Glutamatergic neuron (in vitro differentiated cells): ENCODE results near the gene ST6GALNAC3. TPM values are rescaled to one million over a fixed set of nuclear protein-coding genes. Genes with fewer than 3 reads are reported as not detected.

Source experiments
- DNase-seq: peaks from one replicate; pipeline ENCODE4 v3.0.0; 2022
- H3K27ac Mint-ChIP-seq: one replicate; pipeline ENCODE4 v1.8.0; 2020; ENCODE audit warnings: mild to moderate bottlenecking, mixed read lengths, inconsistent platforms; ENCODE audit not compliant: unreplicated experiment
- H3K27me3 Mint-ChIP-seq: one replicate; pipeline ENCODE4 v1.8.0; 2020; ENCODE audit warnings: mild to moderate bottlenecking, moderate library complexity, mixed read lengths, inconsistent platforms; ENCODE audit not compliant: unreplicated experiment
- H3K36me3 Mint-ChIP-seq: one replicate; pipeline ENCODE4 v1.8.0; 2020; ENCODE audit warnings: mild to moderate bottlenecking, mixed read lengths, inconsistent platforms; ENCODE audit not compliant: unreplicated experiment
- H3K4me1 Mint-ChIP-seq: one replicate; pipeline ENCODE4 v1.8.0; 2020; ENCODE audit warnings: mild to moderate bottlenecking, low read depth, mixed read lengths, inconsistent platforms; ENCODE audit not compliant: unreplicated experiment
- H3K4me3 Mint-ChIP-seq: one replicate; pipeline ENCODE4 v1.8.0; 2020; ENCODE audit warnings: mild to moderate bottlenecking, mixed read lengths, inconsistent platforms; ENCODE audit not compliant: unreplicated experiment
- H3K9me3 Mint-ChIP-seq: one replicate; pipeline ENCODE4 v1.8.0; 2020; ENCODE audit warnings: mild to moderate bottlenecking, moderate library complexity, mixed read lengths, inconsistent platforms; ENCODE audit not compliant: unreplicated experiment
- CTCF ChIP-seq: fragments of 200-600 bp; sonication (generic); IDR thresholded peaks from one replicate; pipeline ENCODE4 v1.5.0; 2021; ENCODE audit not compliant: partially characterized antibody, unreplicated experiment
- total RNA-seq: library from RNA; stranded (reverse); fragmentation: NEBNext Ultra II Directional; extraction: Animal tissue kit (Norgen Biotek cat#: 25700); gene quantifications from one replicate; pipeline ENCODE4 v1.2.1, GENCODE V29; 2021; ENCODE audit not compliant: unreplicated experiment

ST6GALNAC3 gene
- total RNA-seq, 1 donor from 2014 or later: 6.5 TPM

- peaks cover 21% of the 10 kb centered on the region for H3K4me1 Mint-ChIP-seq
- no peak overlapping the region for H3K27ac Mint-ChIP-seq
- H3K9me3 Mint-ChIP-seq: peaks cover 5% of the 10 kb centered on the region
- no peak for TF ChIP-seq CTCF
- no peak for DNase-seq
- H3K36me3 Mint-ChIP-seq: peaks cover 11% of the 10 kb centered on the region
- no peaks in the 10 kb centered on the region for H3K27me3 Mint-ChIP-seq
- no peak overlapping the region for H3K4me3 Mint-ChIP-seq
These were observed 89.6 kb downstream of the ST6GALNAC3 start for GRCh38 chr1:76164165-76164564.

GRCh38 chr1:76170084-76170483, 95.5 kb downstream of the ST6GALNAC3 start:
- peaks cover 2% of the 10 kb centered on the region for H3K9me3 Mint-ChIP-seq
- H3K36me3 Mint-ChIP-seq: peaks cover 12% of the 10 kb centered on the region
- TF ChIP-seq CTCF: no peak
- H3K4me3 Mint-ChIP-seq: no peak overlapping the region
- DNase-seq: no peak
- no peaks in the 10 kb centered on the region for H3K4me1 Mint-ChIP-seq
- H3K27me3 Mint-ChIP-seq: no peaks in the 10 kb centered on the region
- H3K27ac Mint-ChIP-seq: no peak overlapping the region

GRCh38 chr1:76170513-76170912, 96.0 kb downstream of the ST6GALNAC3 start:
- no peaks in the 10 kb centered on the region for H3K27me3 Mint-ChIP-seq
- peaks cover 12% of the 10 kb centered on the region for H3K36me3 Mint-ChIP-seq

GRCh38 chr1:76176000-76176399, 101.5 kb downstream of the ST6GALNAC3 start:
- no peak for DNase-seq
- Mint-ChIP-seq H3K4me3 (no peak overlapping the region), H3K27me3 (no peaks in the 10 kb centered on the region), H3K27ac (no peak overlapping the region), H3K36me3 (no peaks in the 10 kb centered on the region), H3K4me1 (no peaks in the 10 kb centered on the region), H3K9me3 (no peaks in the 10 kb centered on the region)
- TF ChIP-seq CTCF: no peak

More at GRCh38 chr1:76170513-76170912, 96.0 kb downstream of the ST6GALNAC3 start:
- Mint-ChIP-seq H3K27ac (no peak overlapping the region), H3K4me3 (no peak overlapping the region), H3K9me3 (peaks cover 2% of the 10 kb centered on the region), H3K4me1 (no peaks in the 10 kb centered on the region)
- TF ChIP-seq CTCF: no peak
- DNase-seq: no peak

- TF ChIP-seq CTCF: no peak
- no peak overlapping the region for H3K27ac Mint-ChIP-seq
- no peaks in the 10 kb centered on the region for H3K9me3 Mint-ChIP-seq
- no peaks in the 10 kb centered on the region for H3K36me3 Mint-ChIP-seq
- no peaks in the 10 kb centered on the region for H3K4me1 Mint-ChIP-seq
- no peaks in the 10 kb centered on the region for H3K27me3 Mint-ChIP-seq
- DNase-seq: no peak
- no peak overlapping the region for H3K4me3 Mint-ChIP-seq
These were observed 103.1 kb downstream of the ST6GALNAC3 start for GRCh38 chr1:76177615-76178014.
